Measurements from ENCODE around the gene TMC1.

DNA sequence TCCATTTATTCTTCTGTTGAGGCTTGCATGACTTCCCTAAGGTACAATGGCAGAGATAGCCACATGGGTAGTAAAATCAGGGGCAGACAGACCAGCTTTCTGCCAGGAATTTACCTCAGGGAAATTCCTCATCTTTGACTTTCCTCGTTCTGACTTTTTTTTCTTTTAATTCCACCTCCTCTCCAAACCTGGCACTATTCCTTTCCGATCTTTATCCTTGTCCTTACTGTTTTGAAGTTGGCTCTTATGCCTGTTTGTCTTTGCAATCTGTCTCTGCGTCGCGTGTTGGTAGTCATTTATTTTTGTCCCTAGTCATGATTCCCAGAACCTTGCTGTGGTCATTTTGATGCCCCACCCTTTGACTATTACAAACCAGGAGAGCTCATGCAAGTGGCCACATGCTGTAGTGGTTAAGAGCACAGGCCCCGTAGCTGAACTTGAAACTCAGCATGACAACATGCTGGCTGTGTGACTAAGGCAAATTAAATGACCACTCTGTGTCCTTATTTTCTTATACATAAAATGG lies 19.0 kb downstream of the TMC1 start:
- TF ChIP-seq, protein P1, sequence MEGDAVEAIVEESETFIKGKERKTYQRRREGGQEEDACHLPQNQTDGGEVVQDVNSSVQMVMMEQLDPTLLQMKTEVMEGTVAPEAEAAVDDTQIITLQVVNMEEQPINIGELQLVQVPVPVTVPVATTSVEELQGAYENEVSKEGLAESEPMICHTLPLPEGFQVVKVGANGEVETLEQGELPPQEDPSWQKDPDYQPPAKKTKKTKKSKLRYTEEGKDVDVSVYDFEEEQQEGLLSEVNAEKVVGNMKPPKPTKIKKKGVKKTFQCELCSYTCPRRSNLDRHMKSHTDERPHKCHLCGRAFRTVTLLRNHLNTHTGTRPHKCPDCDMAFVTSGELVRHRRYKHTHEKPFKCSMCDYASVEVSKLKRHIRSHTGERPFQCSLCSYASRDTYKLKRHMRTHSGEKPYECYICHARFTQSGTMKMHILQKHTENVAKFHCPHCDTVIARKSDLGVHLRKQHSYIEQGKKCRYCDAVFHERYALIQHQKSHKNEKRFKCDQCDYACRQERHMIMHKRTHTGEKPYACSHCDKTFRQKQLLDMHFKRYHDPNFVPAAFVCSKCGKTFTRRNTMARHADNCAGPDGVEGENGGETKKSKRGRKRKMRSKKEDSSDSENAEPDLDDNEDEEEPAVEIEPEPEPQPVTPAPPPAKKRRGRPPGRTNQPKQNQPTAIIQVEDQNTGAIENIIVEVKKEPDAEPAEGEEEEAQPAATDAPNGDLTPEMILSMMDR (IDR thresholded peaks at IDR 0.05; ENCODE audit: borderline replicate concordance, extremely low read depth, low read length, poor library complexity, severe bottlenecking) = no peak
- no peak for TF ChIP-seq EZH2 (IDR thresholded peaks at IDR 0.05; ENCODE audit: borderline replicate concordance, low read depth, low read length, severe bottlenecking)
